ENCODE measurements around the gene ELOVL1. TPM values are rescaled to one million over a fixed set of nuclear protein-coding genes. Genes with fewer than 3 reads are reported as not detected.

Gene ELOVL1
- total and polyA plus RNA-seq, 10 of the 15 experiments (the other 5 are each of a cell fraction or from before 2014, with no cell fraction given) = 58.5 to 139 (median 89.8) TPM

- DNase-seq (ENCODE audit: low read depth, low spot score) (no peak), FAIRE-seq (no peak), ATAC-seq (no peak)
- in situ Hi-C loops (cut with MboI) = no loop called here
- H3K4me2 ChIP-seq (ENCODE audit: control insufficient read depth, insufficient read depth) = no peak overlapping the region
- H3K9ac ChIP-seq (ENCODE audit: control insufficient read depth, insufficient read depth, low read length) = no peak overlapping the region
- H3K4me3 ChIP-seq = no peak overlapping the region
- intact Hi-C loops (cut with micrococcal nuclease; ENCODE audit: unreplicated experiment) = no loop called here
- SMC1A ChIA-PET (ENCODE audit: uncharacterized antibody, unreplicated experiment) = no interaction called here
- no peak overlapping the region for H3K27ac ChIP-seq (ENCODE audit: control insufficient read depth, insufficient read depth)
- H2AFZ ChIP-seq (ENCODE audit: control insufficient read depth, low read depth, low read length) = no peak overlapping the region
- H3K4me1 ChIP-seq (ENCODE audit: control insufficient read depth, insufficient read depth, low read length) = no peaks in the 10 kb centered on the region
- RAD21 ChIA-PET (ENCODE audit: unreplicated experiment) = no interaction called here
- POLR2A ChIA-PET = interaction anchor here (0.7 kb wide), 1 partner anchor 91 kb away, joined by 3 read pairs; no protein-coding TSS in a partner anchor
- CTCF ChIA-PET = no interaction called here
- H3K79me2 ChIP-seq (ENCODE audit: control insufficient read depth, insufficient read depth, low read length) = no peaks in the 10 kb centered on the region
- no peak for TF ChIP-seq NRF1 (conservative IDR thresholded peaks at IDR 0.05; ENCODE audit: low read depth, low read length)
- TF ChIP-seq NR2C2 (IDR thresholded peaks at IDR 0.05; ENCODE audit: borderline replicate concordance, control insufficient read depth, insufficient read length, low read depth) = no peak
- TF ChIP-seq ZBTB4 (CRISPR knock-in tag; IDR thresholded peaks at IDR 0.05) = no peak
- TF ChIP-seq ELK1 (IDR thresholded peaks at IDR 0.05; ENCODE audit: low read depth, low read length) = no peak
- TF ChIP-seq ZNF274 (IDR thresholded peaks at IDR 0.05; ENCODE audit: insufficient read depth, insufficient read length) = no peak
- no peak for TF ChIP-seq STAT1 (conservative IDR thresholded peaks at IDR 0.05)
- no peak for TF ChIP-seq ZBTB11 (CRISPR knock-in tag; IDR thresholded peaks at IDR 0.05)
- peaks cover 0 to 5% of the 10 kb centered on the region in 2 experiments; a peak in 1 of 4 replicates for H3K36me3 ChIP-seq (ENCODE audit: control insufficient read depth in 2 of 2, insufficient read depth in 2 of 2, low read length in 1 of 2)
- BruUV-seq (replicated peaks) = no TSS peak
- no peaks in the 10 kb centered on the region for H4K20me1 ChIP-seq (ENCODE audit: control insufficient read depth, insufficient read depth)
- H3K9me3 ChIP-seq (replicated peaks; ENCODE audit: control insufficient read depth, insufficient read depth, low read length) = no peaks in the 10 kb centered on the region
- no peaks in the 10 kb centered on the region for H3K27me3 ChIP-seq (replicated peaks in 1 of 2; ENCODE audit: control insufficient read depth in 2 of 2, insufficient read depth in 2 of 2, low read length in 1 of 2)
- WGBS (ENCODE audit: insufficient coverage, insufficient replicate concordance, low lambda C conversion rate, missing lambda C conversion rate) = 96% methylated on average over 3 of the region's 3 CpGs
Observed at GRCh38 chr1:43398227-43398626, 30.4 kb upstream of the ELOVL1 start.
